ENCODE results near the gene ZNF385B.

DNA sequence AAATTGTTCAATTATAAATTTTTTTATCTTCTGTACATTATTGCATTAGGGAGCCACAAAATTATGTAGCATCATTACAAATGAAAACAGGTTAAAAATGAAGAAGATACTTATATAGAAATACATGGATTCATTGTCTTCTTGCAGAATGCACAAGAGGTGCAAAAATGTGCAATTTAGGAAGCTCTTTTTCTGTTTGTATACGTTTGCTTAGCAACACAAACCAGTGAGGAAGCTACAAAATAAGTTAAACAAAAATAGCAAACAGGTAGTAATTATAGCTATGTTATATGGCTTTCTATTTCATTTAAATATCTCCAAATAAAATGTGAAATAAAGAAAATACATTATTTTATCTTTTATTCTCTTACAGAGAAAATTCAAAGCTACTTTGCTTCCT lies 419.2 kb downstream of the ZNF385B start:
- TF ChIP-seq, protein P1, sequence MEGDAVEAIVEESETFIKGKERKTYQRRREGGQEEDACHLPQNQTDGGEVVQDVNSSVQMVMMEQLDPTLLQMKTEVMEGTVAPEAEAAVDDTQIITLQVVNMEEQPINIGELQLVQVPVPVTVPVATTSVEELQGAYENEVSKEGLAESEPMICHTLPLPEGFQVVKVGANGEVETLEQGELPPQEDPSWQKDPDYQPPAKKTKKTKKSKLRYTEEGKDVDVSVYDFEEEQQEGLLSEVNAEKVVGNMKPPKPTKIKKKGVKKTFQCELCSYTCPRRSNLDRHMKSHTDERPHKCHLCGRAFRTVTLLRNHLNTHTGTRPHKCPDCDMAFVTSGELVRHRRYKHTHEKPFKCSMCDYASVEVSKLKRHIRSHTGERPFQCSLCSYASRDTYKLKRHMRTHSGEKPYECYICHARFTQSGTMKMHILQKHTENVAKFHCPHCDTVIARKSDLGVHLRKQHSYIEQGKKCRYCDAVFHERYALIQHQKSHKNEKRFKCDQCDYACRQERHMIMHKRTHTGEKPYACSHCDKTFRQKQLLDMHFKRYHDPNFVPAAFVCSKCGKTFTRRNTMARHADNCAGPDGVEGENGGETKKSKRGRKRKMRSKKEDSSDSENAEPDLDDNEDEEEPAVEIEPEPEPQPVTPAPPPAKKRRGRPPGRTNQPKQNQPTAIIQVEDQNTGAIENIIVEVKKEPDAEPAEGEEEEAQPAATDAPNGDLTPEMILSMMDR (IDR thresholded peaks at IDR 0.05), result no peak
- no peak for TF ChIP-seq POLR2A (IDR thresholded peaks at IDR 0.05)
